H1 (cell line): Measurements from ENCODE around the gene DLX2. TPM values are rescaled to one million over a fixed set of nuclear protein-coding genes. Genes with fewer than 3 reads are reported as not detected.

Source experiments
- EP300 ChIP-seq, 2 experiments: IDR thresholded peaks; 1 replicate in 1 of 2; 2 replicates in 1 of 2; pipeline ENCODE4 v1.6.1; 2011 to 2012; ENCODE audit warnings: low read depth in 2 of 2, low read length in 2 of 2, mild to moderate bottlenecking in 2 of 2, borderline replicate concordance in 1 of 2, inconsistent platforms in 1 of 2, moderate library complexity in 1 of 2
- EZH2 ChIP-seq: fragments of 200-600 bp; sonication (generic); IDR thresholded peaks from 2 replicates; pipeline ENCODE4 v1.7.1; 2012; ENCODE audit warnings: low read depth, mild to moderate bottlenecking, moderate library complexity, low read length, inconsistent platforms; ENCODE audit not compliant: severe bottlenecking
- POLR2A ChIP-seq, 2 experiments: IDR thresholded peaks; 1 replicate in 1 of 2; 2 replicates in 1 of 2; pipeline ENCODE4 v1.6.1; 2011; ENCODE audit warnings: low read depth in 2 of 2, low read length in 2 of 2, mild to moderate bottlenecking in 2 of 2; ENCODE audit errors: control extremely low read depth in 1 of 2
- polyA plus RNA-seq, 7 experiments: library from polyadenylated mRNA; depleted of rRNA in 3 of 7; stranded (reverse) in 5 of 7; unstranded in 2 of 7; fragments of >200 nt in 5 of 7; fragments of 200-250 nt in 2 of 7; gene quantifications; 1 replicate in 5 of 7; 2 replicates in 1 of 7; 4 replicates in 1 of 7; pipeline versions ENCODE4 v1.2.1 to v1.2.3, GENCODE V29; 2011 to 2013; ENCODE audit warnings: missing spikeins in 2 of 7, mixed read lengths in 2 of 7
- total RNA-seq: library from RNA; stranded (reverse); fragmentation: NEBNext Ultra II Directional; extraction: Animal tissue kit (Norgen Biotek cat#: 25700); gene quantifications from 2 replicates; pipeline ENCODE4 v1.2.1, GENCODE V29; 2021
- TF ChIP-seq, protein P1 (sequence below): IDR thresholded peaks from 2 replicates; pipeline ENCODE4 v1.6.1; 2012; ENCODE audit warnings: inconsistent platforms
- TF ChIP-seq, protein P2 (sequence below): IDR thresholded peaks from 2 replicates; pipeline ENCODE4 v1.6.1; 2012; ENCODE audit warnings: inconsistent platforms

DLX2 gene
- total and polyA plus RNA-seq, 2 of the 8 experiments (the other 6 are each of a cell fraction or from before 2014, with no cell fraction given), result 0.45 TPM; not detected in 1

DNA sequence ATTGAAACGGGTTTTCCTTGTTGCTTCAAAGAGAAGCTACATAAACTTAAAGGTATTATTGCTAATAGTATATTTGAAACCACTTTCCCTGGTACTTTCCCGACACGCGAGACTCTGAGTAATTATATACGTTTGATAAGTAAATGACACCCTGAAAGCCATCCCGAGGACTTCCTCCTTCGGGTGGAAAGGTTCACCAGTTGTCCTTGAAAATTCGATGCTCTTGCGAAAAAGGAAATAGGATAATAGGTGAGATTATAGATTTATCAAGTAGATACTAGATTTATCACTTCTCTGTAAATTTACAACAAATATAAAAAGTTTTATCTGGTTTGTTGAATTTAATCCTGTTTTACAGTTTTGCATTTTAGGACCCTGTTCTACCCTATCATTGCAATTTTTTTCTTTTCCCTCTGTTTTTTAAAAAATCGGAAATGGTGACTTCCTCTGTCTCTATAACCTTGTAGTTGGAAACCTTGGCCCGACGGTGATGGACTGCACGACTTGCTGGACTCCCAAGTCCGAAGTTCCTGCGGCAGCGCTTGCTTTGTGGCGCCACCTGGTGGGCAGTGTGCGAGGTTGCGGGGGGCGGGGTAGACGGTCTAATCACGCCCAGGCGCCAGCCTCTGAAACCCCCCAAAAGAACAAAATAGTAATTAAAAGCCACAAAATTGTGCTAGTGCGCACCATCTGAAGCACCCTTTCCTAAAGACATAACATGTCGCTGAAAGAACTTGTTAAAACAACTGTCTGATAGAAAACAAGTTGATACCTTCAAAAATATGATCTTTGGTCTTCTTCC lies 972 bp upstream of the DLX2 start (continued):
- TF ChIP-seq EZH2 (no peak), POLR2A (IDR thresholded peaks at IDR 0.05; ENCODE audit: control extremely low read depth in 1 of 2, low read depth in 2 of 2, low read length in 2 of 2) (no peak), EP300 (IDR thresholded peaks at IDR 0.05; ENCODE audit: borderline replicate concordance in 1 of 2, low read depth in 2 of 2, low read length in 2 of 2) (0 out of 3 replicates have a peak, but pooled peaks of 1 of the 2 experiments have one; percentile 27)
- TF ChIP-seq, protein P1, sequence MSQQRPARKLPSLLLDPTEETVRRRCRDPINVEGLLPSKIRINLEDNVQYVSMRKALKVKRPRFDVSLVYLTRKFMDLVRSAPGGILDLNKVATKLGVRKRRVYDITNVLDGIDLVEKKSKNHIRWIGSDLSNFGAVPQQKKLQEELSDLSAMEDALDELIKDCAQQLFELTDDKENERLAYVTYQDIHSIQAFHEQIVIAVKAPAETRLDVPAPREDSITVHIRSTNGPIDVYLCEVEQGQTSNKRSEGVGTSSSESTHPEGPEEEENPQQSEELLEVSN, result no peak
- TF ChIP-seq, protein P2, sequence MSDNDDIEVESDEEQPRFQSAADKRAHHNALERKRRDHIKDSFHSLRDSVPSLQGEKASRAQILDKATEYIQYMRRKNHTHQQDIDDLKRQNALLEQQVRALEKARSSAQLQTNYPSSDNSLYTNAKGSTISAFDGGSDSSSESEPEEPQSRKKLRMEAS, result peak; percentile 52; the same call in 1 of the 2 replicates
